Left ventricle myocardium inferior (tissue), 1 donor: ENCODE measurements around the gene AIG1. TPM values are rescaled to one million over a fixed set of nuclear protein-coding genes. Genes with fewer than 3 reads are reported as not detected.

Experiments used
- DNase-seq: peaks from one replicate; pipeline ENCODE4 v3.0.0-alpha.2; 2020
- H3K27ac ChIP-seq: fragments of 200-600 bp; replicated peaks from 2 replicates; pipeline ENCODE4 v1.8.0; 2021
- H3K27me3 ChIP-seq: fragments of 200-600 bp; 2 replicates; pipeline ENCODE4 v1.8.0; 2021; ENCODE audit warnings: low read depth
- H3K36me3 ChIP-seq: fragments of 200-600 bp; 2 replicates; pipeline ENCODE4 v1.8.0; 2021
- H3K4me1 ChIP-seq: fragments of 200-600 bp; 2 replicates; pipeline ENCODE4 v1.8.0; 2021
- H3K4me3 ChIP-seq: fragments of 200-600 bp; 2 replicates; pipeline ENCODE4 v1.8.0; 2021; ENCODE audit warnings: mild to moderate bottlenecking, moderate library complexity
- H3K9me3 ChIP-seq: fragments of 200-600 bp; replicated peaks from 2 replicates; pipeline ENCODE4 v1.8.0; 2021
- intact Hi-C: fragments of 100-400 bp; cut with micrococcal nuclease; formaldehyde crosslinking; loops from one replicate; pipeline ENCODE4 v1.11.0; 2022
- total RNA-seq: library from RNA; stranded (reverse); fragmentation: NEBNext Ultra II Directional; extraction: Animal tissue kit (Norgen Biotek cat#: 25700); gene quantifications from one replicate; pipeline ENCODE4 v1.2.1, GENCODE V29; 2021
- TF ChIP-seq, protein P1 (sequence below): fragments of 200-600 bp; IDR thresholded peaks from 2 replicates; pipeline ENCODE4 v1.8.0; 2021; ENCODE audit warnings: antibody characterized with exemption, mild to moderate bottlenecking, borderline replicate concordance
- donor health status: DM: no; HTN: yes; CAD: no; lungs with severe emphysema.

AIG1 gene
- total RNA-seq, 1 donor from 2014 or later = 76.5 TPM

DNA sequence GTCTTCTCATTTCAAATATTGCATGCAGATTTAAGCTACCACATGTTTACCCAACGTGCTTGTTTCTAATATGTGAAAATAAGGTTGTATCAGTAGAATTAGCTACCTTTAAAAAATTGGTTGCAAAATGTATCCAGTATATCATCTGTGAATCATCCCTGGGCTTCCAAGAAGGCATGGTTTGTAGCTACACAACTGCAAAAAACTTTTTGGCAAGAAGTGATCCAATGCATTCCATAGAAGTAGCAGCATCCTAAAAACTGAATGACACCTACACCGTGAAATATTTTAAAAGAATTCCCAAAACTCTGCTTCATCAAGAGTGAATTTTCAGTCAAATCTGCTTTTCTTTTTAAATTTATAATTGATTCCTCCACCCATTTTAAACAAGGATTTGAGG is 89.1 kb downstream of the AIG1 start:
- DNase-seq = no peak
- TF ChIP-seq, protein P1, sequence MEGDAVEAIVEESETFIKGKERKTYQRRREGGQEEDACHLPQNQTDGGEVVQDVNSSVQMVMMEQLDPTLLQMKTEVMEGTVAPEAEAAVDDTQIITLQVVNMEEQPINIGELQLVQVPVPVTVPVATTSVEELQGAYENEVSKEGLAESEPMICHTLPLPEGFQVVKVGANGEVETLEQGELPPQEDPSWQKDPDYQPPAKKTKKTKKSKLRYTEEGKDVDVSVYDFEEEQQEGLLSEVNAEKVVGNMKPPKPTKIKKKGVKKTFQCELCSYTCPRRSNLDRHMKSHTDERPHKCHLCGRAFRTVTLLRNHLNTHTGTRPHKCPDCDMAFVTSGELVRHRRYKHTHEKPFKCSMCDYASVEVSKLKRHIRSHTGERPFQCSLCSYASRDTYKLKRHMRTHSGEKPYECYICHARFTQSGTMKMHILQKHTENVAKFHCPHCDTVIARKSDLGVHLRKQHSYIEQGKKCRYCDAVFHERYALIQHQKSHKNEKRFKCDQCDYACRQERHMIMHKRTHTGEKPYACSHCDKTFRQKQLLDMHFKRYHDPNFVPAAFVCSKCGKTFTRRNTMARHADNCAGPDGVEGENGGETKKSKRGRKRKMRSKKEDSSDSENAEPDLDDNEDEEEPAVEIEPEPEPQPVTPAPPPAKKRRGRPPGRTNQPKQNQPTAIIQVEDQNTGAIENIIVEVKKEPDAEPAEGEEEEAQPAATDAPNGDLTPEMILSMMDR = no peak
- no peaks in the 10 kb centered on the region for H3K27me3 ChIP-seq
- H3K4me3 ChIP-seq = no peak overlapping the region
- intact Hi-C loops = no loop called here
- H3K36me3 ChIP-seq = peaks cover 6% of the 10 kb centered on the region
- H3K9me3 ChIP-seq = no peaks in the 10 kb centered on the region
- H3K4me1 ChIP-seq = peaks cover 6% of the 10 kb centered on the region
- no peak overlapping the region for H3K27ac ChIP-seq

DNA sequence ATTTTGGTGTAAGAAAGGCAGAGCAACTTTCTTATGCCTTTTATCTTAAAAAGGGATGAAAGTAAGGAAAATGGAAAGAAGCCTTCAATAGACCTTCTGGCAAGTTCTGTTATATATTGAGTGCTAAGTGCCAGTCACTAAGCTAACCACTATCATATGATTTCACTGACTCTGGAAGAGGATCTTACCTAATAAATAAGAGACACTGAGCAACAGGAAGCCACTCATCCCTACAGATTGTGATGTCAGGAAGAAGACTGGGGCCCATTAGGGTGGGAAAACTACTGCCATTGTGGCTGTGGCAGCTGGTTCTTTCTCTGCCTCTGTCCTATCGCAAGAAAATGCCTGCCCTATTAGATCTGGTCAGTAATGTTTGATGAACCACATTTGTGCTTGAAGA is 89.6 kb downstream of the AIG1 start:
- DNase-seq = no peak
- Histone ChIP-seq H3K4me3 (no peak overlapping the region), H3K4me1 (peaks cover 6% of the 10 kb centered on the region), H3K36me3 (peaks cover 6% of the 10 kb centered on the region), H3K27me3 (no peaks in the 10 kb centered on the region), H3K9me3 (no peaks in the 10 kb centered on the region), H3K27ac (no peak overlapping the region)
- intact Hi-C loops = no loop called here
- TF ChIP-seq, protein P1 = no peak

DNA sequence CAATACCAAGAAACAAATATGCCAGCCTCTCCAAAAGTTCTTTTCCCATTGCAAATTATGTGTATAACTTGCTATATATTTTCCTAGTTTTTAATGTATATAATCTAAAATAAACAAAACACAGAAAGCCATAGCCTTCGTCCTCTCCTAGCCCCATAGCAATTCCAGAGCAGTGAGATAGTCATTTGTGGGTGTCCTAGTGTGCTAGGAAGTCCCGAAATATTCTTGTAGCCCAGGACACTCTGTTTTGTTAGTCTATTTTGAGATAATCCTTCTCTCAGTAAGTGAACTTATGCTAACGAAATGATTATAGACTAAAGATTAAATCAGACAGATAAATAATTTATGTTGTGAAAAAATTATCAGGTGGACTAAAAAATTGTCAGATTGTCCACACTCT is 90.7 kb downstream of the AIG1 start:
- Histone ChIP-seq H3K4me1 (peaks cover 6% of the 10 kb centered on the region), H3K36me3 (peaks cover 6% of the 10 kb centered on the region), H3K4me3 (no peak overlapping the region), H3K9me3 (no peaks in the 10 kb centered on the region), H3K27me3 (no peaks in the 10 kb centered on the region), H3K27ac (no peak overlapping the region)
- intact Hi-C loops = no loop called here
- DNase-seq = no peak
- TF ChIP-seq, protein P1 = no peak

DNA sequence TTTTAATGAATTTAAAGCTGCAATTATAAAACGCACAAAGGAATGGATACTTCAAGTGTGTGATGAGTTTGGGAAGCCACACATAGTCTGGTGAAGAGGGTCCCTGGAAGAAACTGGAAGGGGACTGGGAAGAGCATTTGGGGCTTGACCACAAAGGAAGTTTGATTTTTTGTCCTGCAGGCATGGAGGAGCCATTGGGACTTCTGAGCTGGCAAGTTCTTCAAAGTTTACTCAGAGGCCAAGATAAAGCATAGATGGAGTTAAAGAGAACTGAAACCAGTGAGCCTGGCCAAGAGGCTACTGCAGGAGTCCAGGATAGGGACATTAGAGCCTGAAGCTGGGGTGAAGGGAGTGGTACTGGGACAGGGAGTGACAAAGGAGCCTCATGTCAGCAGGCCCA is 95.0 kb downstream of the AIG1 start:
- Histone ChIP-seq H3K36me3 (no peaks in the 10 kb centered on the region), H3K27me3 (no peaks in the 10 kb centered on the region), H3K9me3 (no peaks in the 10 kb centered on the region), H3K27ac (no peak overlapping the region), H3K4me3 (no peak overlapping the region), H3K4me1 (peaks cover 48% of the 10 kb centered on the region)
- intact Hi-C loops = no loop called here
- TF ChIP-seq, protein P1 = no peak
- DNase-seq = no peak

DNA sequence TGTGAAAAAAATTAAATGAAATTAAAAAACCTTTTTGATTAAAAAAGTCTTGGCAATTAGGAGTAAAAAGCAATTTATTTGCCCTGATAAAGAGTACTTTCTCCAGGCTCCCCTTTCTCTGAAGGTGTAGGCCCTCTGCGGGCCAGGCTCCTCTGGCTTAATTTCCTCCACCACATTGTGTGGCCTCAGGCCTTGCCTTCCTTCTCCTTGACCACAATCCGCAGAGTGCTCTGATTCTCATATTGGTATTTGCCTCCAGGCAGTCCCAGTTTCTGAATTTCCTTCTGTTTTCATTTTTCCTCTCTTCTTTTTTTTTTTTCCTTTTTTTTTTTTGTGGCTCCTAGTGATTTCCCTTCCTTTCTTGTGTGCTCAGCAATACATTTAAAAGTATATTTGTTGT is 96.4 kb downstream of the AIG1 start:
- DNase-seq = no peak
- Histone ChIP-seq H3K9me3 (no peaks in the 10 kb centered on the region), H3K36me3 (no peaks in the 10 kb centered on the region), H3K4me1 (peaks cover 48% of the 10 kb centered on the region), H3K27me3 (no peaks in the 10 kb centered on the region), H3K27ac (no peak overlapping the region), H3K4me3 (no peak overlapping the region)
- intact Hi-C loops = no loop called here
- TF ChIP-seq, protein P1 = no peak

DNA sequence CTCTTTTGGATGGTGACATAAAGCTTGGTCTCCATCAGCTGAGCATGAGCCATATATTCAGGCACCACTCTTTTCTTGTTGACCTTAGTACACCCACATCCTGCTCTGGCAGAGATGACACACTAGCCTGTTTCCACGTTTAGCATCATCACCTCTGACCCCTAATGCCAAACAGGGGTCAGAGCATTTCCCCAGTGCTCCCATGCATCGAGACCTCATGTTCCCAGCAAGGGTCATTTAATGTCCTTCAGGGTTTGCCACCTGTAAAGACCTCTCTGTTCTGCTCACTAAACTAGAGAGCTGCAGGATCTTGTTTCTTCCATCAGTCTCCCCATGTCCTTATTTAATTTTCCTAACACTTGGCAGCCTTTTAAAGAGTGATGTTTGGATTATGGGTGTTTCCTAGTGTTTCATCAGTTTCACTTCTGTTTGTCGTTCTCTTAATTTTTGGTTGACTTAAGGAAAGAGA is 97.5 kb downstream of the AIG1 start:
- DNase-seq = no peak
- Histone ChIP-seq H3K4me1 (peaks cover 52% of the 10 kb centered on the region), H3K9me3 (no peaks in the 10 kb centered on the region), H3K36me3 (no peaks in the 10 kb centered on the region), H3K27me3 (no peaks in the 10 kb centered on the region), H3K27ac (no peak overlapping the region), H3K4me3 (no peak overlapping the region)
- intact Hi-C loops = no loop called here
- TF ChIP-seq, protein P1 = no peak
